ENCODE measurements around the gene ARHGAP18. TPM values are rescaled to one million over a fixed set of nuclear protein-coding genes. Genes with fewer than 3 reads are reported as not detected.

Gene ARHGAP18
- total RNA-seq, 4 donors from 2014 or later, result 5.2 to 9.2 (median 6.5) TPM

DNA sequence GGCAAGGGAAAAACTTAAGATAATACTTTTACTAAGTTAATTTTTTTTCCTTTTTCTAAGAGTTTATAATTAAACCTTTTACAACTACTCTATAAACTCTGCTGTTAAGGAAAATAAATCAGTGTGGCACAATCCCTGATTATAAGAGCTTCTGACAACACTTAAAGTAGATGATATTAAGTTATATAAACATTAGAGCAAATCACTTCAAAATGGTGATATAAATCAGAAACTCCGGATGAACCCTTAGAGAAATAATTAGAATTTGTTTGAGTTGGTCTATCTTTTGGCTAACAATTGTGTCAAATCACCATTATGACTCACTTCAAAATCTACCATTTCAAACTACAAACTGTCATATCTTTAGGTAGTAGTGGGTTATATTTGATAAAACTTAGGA lies 104.9 kb downstream of the ARHGAP18 start:
- Histone ChIP-seq H3K36me3 (peaks cover 0 to 3% of the 10 kb centered on the region in 2 donors), H3K4me3 (no peak overlapping the region), H3K27me3 (no peaks in the 10 kb centered on the region), H3K27ac (no peak overlapping the region), H3K9me3 (no peaks in the 10 kb centered on the region), H3K4me1 (peaks cover 9 to 12% of the 10 kb centered on the region in 2 donors)
- DNase-seq, result no peak
- in situ Hi-C loops (cut with MboI; ENCODE audit: low sequenced_read_pairs in 4 of 4) (no loop called here), intact Hi-C loops (cut with DNase I; ENCODE audit: low total_unique reads) (no loop called here)
- ATAC-seq, result no peak
- TF ChIP-seq, protein P1, sequence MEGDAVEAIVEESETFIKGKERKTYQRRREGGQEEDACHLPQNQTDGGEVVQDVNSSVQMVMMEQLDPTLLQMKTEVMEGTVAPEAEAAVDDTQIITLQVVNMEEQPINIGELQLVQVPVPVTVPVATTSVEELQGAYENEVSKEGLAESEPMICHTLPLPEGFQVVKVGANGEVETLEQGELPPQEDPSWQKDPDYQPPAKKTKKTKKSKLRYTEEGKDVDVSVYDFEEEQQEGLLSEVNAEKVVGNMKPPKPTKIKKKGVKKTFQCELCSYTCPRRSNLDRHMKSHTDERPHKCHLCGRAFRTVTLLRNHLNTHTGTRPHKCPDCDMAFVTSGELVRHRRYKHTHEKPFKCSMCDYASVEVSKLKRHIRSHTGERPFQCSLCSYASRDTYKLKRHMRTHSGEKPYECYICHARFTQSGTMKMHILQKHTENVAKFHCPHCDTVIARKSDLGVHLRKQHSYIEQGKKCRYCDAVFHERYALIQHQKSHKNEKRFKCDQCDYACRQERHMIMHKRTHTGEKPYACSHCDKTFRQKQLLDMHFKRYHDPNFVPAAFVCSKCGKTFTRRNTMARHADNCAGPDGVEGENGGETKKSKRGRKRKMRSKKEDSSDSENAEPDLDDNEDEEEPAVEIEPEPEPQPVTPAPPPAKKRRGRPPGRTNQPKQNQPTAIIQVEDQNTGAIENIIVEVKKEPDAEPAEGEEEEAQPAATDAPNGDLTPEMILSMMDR (IDR thresholded peaks at IDR 0.05 in 4 of 5, conservative IDR thresholded peaks at IDR 0.05 in 1 of 5), result no peak
- no peak for TF ChIP-seq POLR2A (IDR thresholded peaks at IDR 0.05)

DNA sequence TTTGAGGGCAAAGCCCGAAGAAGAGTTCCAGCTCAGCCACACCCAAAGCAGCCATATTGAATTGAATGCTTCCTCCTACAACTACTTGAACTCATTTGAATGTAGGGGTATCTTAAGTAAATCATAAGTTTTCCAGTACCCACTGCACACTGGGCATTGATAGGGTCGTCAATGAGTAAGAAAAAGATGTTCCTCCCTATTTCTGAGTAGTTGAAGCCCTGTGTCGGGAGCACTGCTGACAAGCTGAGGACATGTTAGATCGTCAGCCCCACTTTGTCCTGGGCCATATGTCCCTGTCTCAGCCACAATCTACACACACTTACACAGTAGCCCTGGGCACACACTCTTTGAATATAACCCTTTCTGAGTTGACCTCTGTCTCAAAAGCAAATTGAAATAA lies 105.7 kb downstream of the ARHGAP18 start:
- TF ChIP-seq, protein P1 (IDR thresholded peaks at IDR 0.05 in 4 of 5, conservative IDR thresholded peaks at IDR 0.05 in 1 of 5), result no peak
- TF ChIP-seq POLR2A (IDR thresholded peaks at IDR 0.05), result no peak
- in situ Hi-C loops (cut with MboI; ENCODE audit: low sequenced_read_pairs in 4 of 4), result no loop called here
- H3K4me1 ChIP-seq, result peaks cover 2 to 4% of the 10 kb centered on the region in 2 donors
- H3K4me3 ChIP-seq, result no peak overlapping the region
- ATAC-seq, result no peak
- no peak overlapping the region for H3K27ac ChIP-seq
- intact Hi-C loops (cut with DNase I; ENCODE audit: low total_unique reads), result no loop called here
- H3K36me3 ChIP-seq, result peaks cover 0 to 3% of the 10 kb centered on the region in 2 donors
- no peak for DNase-seq
- H3K9me3 ChIP-seq, result no peaks in the 10 kb centered on the region
- no peaks in the 10 kb centered on the region for H3K27me3 ChIP-seq

- Histone ChIP-seq H3K4me3 (no peak overlapping the region), H3K4me1 (peaks cover 0 to 1% of the 10 kb centered on the region in 2 donors), H3K27me3 (no peaks in the 10 kb centered on the region), H3K36me3 (peaks cover 0 to 3% of the 10 kb centered on the region in 2 donors), H3K27ac (no peak overlapping the region), H3K9me3 (no peaks in the 10 kb centered on the region)
- DNase-seq (no peak), ATAC-seq (no peak)
- TF ChIP-seq POLR2A (IDR thresholded peaks at IDR 0.05), result no peak
- TF ChIP-seq, protein P1 (IDR thresholded peaks at IDR 0.05 in 4 of 5, conservative IDR thresholded peaks at IDR 0.05 in 1 of 5), result no peak
- in situ Hi-C loops (cut with MboI; ENCODE audit: low sequenced_read_pairs in 4 of 4), result no loop called here
- intact Hi-C loops (cut with DNase I; ENCODE audit: low total_unique reads), result no loop called here
Observed at GRCh38 chr6:129603741-129604140, 106.2 kb downstream of the ARHGAP18 start.

DNA sequence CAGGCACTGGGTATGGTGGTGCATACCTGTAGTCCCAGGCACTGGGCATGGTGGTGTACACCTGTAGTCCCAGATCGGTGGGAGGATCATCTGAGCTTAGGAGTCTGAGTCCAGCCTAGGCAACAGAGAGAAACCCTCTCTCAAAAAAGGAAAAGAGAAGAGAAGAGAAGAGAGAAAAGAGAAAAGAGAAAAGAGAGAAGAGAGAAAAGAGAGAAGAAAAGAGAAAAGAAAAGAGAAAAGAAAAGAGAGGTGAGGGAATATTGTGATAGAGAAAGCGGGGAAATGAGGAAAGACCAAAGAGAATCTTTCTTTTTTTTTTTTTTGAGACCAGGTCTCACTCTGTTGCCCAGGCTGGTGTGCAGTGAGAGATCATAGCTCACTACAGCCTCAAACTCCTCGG lies 108.7 kb downstream of the ARHGAP18 start:
- TF ChIP-seq, protein P1 (IDR thresholded peaks at IDR 0.05 in 4 of 5, conservative IDR thresholded peaks at IDR 0.05 in 1 of 5), result no peak
- no peak overlapping the region for H3K27ac ChIP-seq
- in situ Hi-C loops (cut with MboI; ENCODE audit: low sequenced_read_pairs in 4 of 4), result no loop called here
- intact Hi-C loops (cut with DNase I; ENCODE audit: low total_unique reads), result no loop called here
- peaks cover 3 to 6% of the 10 kb centered on the region in 2 donors for H3K4me1 ChIP-seq
- peaks cover 0 to 3% of the 10 kb centered on the region in 2 donors for H3K36me3 ChIP-seq
- no peak overlapping the region for H3K4me3 ChIP-seq
- no peaks in the 10 kb centered on the region for H3K9me3 ChIP-seq
- DNase-seq, result no peak
- ATAC-seq, result no peak
- no peaks in the 10 kb centered on the region for H3K27me3 ChIP-seq

- in situ Hi-C loops (cut with MboI; ENCODE audit: low sequenced_read_pairs in 4 of 4), result loop anchor here (5.0 to 10.0 kb wide), 4 partner anchors 128 to 425 kb away; no protein-coding TSS in a partner anchor
- intact Hi-C loops (cut with DNase I; ENCODE audit: low total_unique reads), result loop anchor here (2.0 kb wide), 1 partner anchor 421 kb away; no protein-coding TSS in a partner anchor
Observed at GRCh38 chr6:129599467-129599866, 110.5 kb downstream of the ARHGAP18 start.

More at GRCh38 chr6:129599467-129599866, 110.5 kb downstream of the ARHGAP18 start:
- no peaks in the 10 kb centered on the region for H3K36me3 ChIP-seq
- no peak for DNase-seq
- no peak overlapping the region for H3K4me3 ChIP-seq
- no peak for ATAC-seq
- no peaks in the 10 kb centered on the region for H3K9me3 ChIP-seq
- TF ChIP-seq POLR2A (IDR thresholded peaks at IDR 0.05), result no peak
- TF ChIP-seq, protein P1 (IDR thresholded peaks at IDR 0.05 in 4 of 5, conservative IDR thresholded peaks at IDR 0.05 in 1 of 5), result no peak
- H3K27me3 ChIP-seq, result no peaks in the 10 kb centered on the region
- no peak overlapping the region for H3K27ac ChIP-seq
- peaks cover 3 to 6% of the 10 kb centered on the region in 2 donors for H3K4me1 ChIP-seq

All from gastrocnemius medialis (tissue), 4 donors.